GM12878 (cell line): ENCODE measurements around the gene GLB1L2. TPM values are rescaled to one million over a fixed set of nuclear protein-coding genes. Genes with fewer than 3 reads are reported as not detected.

ENCODE experiments used
- ATAC-seq: fragments of 200-7000 bp; cut with Tn5 transposase; 3 replicates; pipeline ENCODE4 v1.9.1; 2020; ENCODE audit warnings: mild to moderate bottlenecking, moderate library complexity
- BruUV-seq: library from RNA; stranded (reverse); fragments of 400-500 nt; replicated peaks from 2 replicates; lab custom pipeline; 2021; lab: Mats Ljungman, UMichigan
- CTCF ChIA-PET: fragments of 300-600 bp; sonication (Branson Sonifier 250); formaldehyde crosslinking; extraction: SDS; loops from one replicate; lab custom pipeline; 2021; ENCODE audit warnings: inconsistent platforms; lab: Yijun Ruan, JAX
- POLR2A ChIA-PET: fragments of 350-600 bp; formaldehyde crosslinking; extraction: SDS; loops from one replicate; lab custom pipeline; 2021; ENCODE audit warnings: inconsistent platforms; lab: Charles Lee
- RAD21 ChIA-PET: fragments of 300-600 bp; sonication (Branson Sonifier 250); formaldehyde crosslinking; loops from one replicate; lab custom pipeline; 2023; ENCODE audit warnings: antibody characterized with exemption; ENCODE audit not compliant: unreplicated experiment; lab: Charles Lee
- SMC1A ChIA-PET: fragments of 300-600 bp; sonication (Branson Sonifier 250); formaldehyde crosslinking; loops from one replicate; lab custom pipeline; 2023; ENCODE audit not compliant: unreplicated experiment, uncharacterized antibody; lab: Charles Lee
- DNase-seq: peaks from one replicate; pipeline ENCODE4 v3.0.0-alpha.2; 2011; ENCODE audit warnings: low read depth, low spot score
- FAIRE-seq: peaks from 3 replicates; lab custom pipeline; 2011; peaks lifted over from hg19 to GRCh38; lab: Jason Lieb, UNC
- H2AFZ ChIP-seq: 2 replicates; pipeline ENCODE4 v1.6.0; 2011; ENCODE audit warnings: low read depth, low read length, control low read depth; ENCODE audit not compliant: control insufficient read depth
- H3K27ac ChIP-seq: 2 replicates; pipeline ENCODE4 v1.5.1; 2011; ENCODE audit warnings: control low read depth; ENCODE audit not compliant: control insufficient read depth, insufficient read depth
- H3K27me3 ChIP-seq, 2 experiments: replicated peaks in 1 of 2; 2 replicates each; pipeline versions ENCODE4 v1.6.0 to v1.6.1; 2011; ENCODE audit warnings: low read length in 1 of 2; ENCODE audit not compliant: control insufficient read depth in 2 of 2, insufficient read depth in 2 of 2
- H3K36me3 ChIP-seq, 2 experiments: 2 replicates each; pipeline ENCODE4 v1.5.1; 2011; ENCODE audit warnings: low read length in 1 of 2; ENCODE audit not compliant: control insufficient read depth in 2 of 2, insufficient read depth in 2 of 2
- H3K4me1 ChIP-seq: 2 replicates; pipeline ENCODE4 v1.6.1; 2011; ENCODE audit warnings: mild to moderate bottlenecking, low read length, moderate library complexity, mixed read lengths; ENCODE audit not compliant: control insufficient read depth, insufficient read depth
- H3K4me2 ChIP-seq: 2 replicates; pipeline ENCODE4 v1.6.0; 2011; ENCODE audit warnings: control low read depth; ENCODE audit not compliant: control insufficient read depth, insufficient read depth
- H3K4me3 ChIP-seq: fragments of 200-600 bp; sonication (generic); 2 replicates; pipeline ENCODE4 v1.5.1; 2016
- H3K79me2 ChIP-seq: 2 replicates; pipeline ENCODE4 v1.6.0; 2011; ENCODE audit warnings: low read length; ENCODE audit not compliant: control insufficient read depth, insufficient read depth
- H3K9ac ChIP-seq: 2 replicates; pipeline ENCODE4 v1.8.0; 2011; ENCODE audit warnings: low read length, control low read depth, mixed read lengths; ENCODE audit not compliant: control insufficient read depth, insufficient read depth
- H3K9me3 ChIP-seq: replicated peaks from 3 replicates; pipeline ENCODE4 v1.5.1; 2011; ENCODE audit warnings: mild to moderate bottlenecking, low read length; ENCODE audit not compliant: control insufficient read depth, insufficient read depth
- H4K20me1 ChIP-seq: 2 replicates; pipeline ENCODE4 v1.6.0; 2011; ENCODE audit not compliant: control insufficient read depth, insufficient read depth
- CBFB ChIP-seq: IDR thresholded peaks from 2 replicates; pipeline ENCODE4 v1.6.1; 2016; ENCODE audit warnings: antibody characterized with exemption, low read depth
- NR2F1 ChIP-seq: fragments of 450-650 bp; conservative IDR thresholded peaks from 2 replicates; pipeline ENCODE4 v1.6.1; 2017; ENCODE audit warnings: mild to moderate bottlenecking
- PBX3 ChIP-seq: IDR thresholded peaks from 2 replicates; pipeline ENCODE4 v1.6.1; 2011; ENCODE audit warnings: mild to moderate bottlenecking, low read depth, low read length, moderate library complexity; ENCODE audit not compliant: insufficient replicate concordance
- SMC3 ChIP-seq: IDR thresholded peaks from 2 replicates; pipeline ENCODE4 v1.6.1; 2011; ENCODE audit warnings: low read length, improper control_type of control experiment, borderline replicate concordance
- WGBS: methylation state at CpG from one replicate; pipeline ENCODE4 v1.1.6; 2016; ENCODE audit warnings: low lambda C conversion rate; ENCODE audit not compliant: insufficient replicate concordance, insufficient coverage; ENCODE audit errors: missing lambda C conversion rate; 5-methylcytosine and 5-hydroxymethylcytosine counted together
- in situ Hi-C: fragments of 300-500 bp; cut with MboI; formaldehyde crosslinking; loops from 9 replicates; pipeline ENCODE4 v1.14.3; 2018; ENCODE audit warnings: mixed read lengths
- intact Hi-C: fragments of 100-400 bp; cut with micrococcal nuclease; formaldehyde crosslinking; loops from one replicate; pipeline ENCODE4 v1.14.2; 2022; ENCODE audit not compliant: unreplicated experiment
- polyA plus RNA-seq, 11 experiments: library from polyadenylated mRNA; depleted of rRNA in 4 of 11; unstranded in 6 of 11; stranded (reverse) in 5 of 11; fragments of >200 nt; fragmentation: Nextera tagmentation in 4 of 11; fragmentation: Illumina TruSeq in 1 of 11; extraction: Ambion mirVana in 4 of 11; extraction: Trizol in 1 of 11; gene quantifications; 1 replicate in 1 of 11; 2 replicates in 10 of 11; pipeline versions ENCODE4 v1.2.1 to v1.2.3, GENCODE V29; 2011 to 2016; ENCODE audit warnings: inconsistent platforms in 2 of 11, missing spikeins in 2 of 11, low read depth in 1 of 11
- total RNA-seq, 4 experiments: library from RNA; depleted of rRNA in 3 of 4; stranded (reverse); fragments of >200 nt in 3 of 4; fragmentation: Illumina TruSeq in 1 of 4; extraction: Trizol in 1 of 4; gene quantifications; 2 replicates each; pipeline versions ENCODE4 v1.2.1 to v1.2.3, GENCODE V29; 2013 to 2021

The GLB1L2 gene
- total and polyA plus RNA-seq, 10 of the 15 experiments (the other 5 are each of a cell fraction or from before 2014, with no cell fraction given): 0.04 to 0.85 (median 0.49) TPM

DNA sequence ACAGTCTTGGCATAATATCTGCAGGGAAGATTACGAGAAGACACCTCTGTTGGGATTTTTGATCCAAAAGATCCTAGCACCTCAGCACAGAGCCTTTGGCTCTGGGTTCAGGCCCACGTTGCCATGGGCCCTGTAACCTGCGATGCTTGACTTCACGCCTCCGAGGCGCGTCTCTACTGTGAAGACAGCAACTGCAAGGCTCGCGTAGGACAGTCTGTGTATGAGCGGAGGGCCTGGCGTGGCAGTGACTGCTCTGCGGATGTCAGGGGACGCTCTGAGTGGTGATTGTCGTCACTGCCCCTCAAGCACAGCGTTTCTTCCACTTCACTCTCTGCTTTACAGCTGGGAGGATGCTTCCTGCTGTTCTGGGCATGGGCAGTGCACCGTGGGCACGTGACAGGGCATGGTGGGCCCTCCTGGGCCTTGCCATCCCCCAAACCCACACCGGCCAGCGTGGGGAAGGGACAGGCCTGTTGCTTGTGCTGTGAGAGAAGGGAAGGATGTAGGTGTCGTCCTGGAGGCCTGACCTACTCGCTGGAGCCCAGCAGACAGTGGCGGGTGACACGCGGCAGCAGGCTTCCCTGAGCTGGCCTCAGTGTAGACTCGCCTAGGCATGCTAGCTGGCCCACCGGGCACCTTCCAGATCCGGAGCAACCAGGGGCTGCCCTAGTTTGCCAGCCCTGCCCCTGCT lies 26.5 kb downstream of the GLB1L2 start (continued):
- TF ChIP-seq CBFB: no peak
- TF ChIP-seq NR2F1: no peak
- no peak for TF ChIP-seq PBX3

GRCh38 chr11:134358856-134359490 lies 27.2 kb downstream of the GLB1L2 start:
- CTCF ChIA-PET: no interaction called here
- DNase-seq: no peak

More at GRCh38 chr11:134358856-134359490, 27.2 kb downstream of the GLB1L2 start:
- WGBS: 61% methylated on average over 18 of the region's 18 CpGs
- Histone ChIP-seq H3K4me3 (no peak overlapping the region), H3K27me3 (no peaks in the 10 kb centered on the region; a peak in 1 of 4 replicates), H4K20me1 (no peaks in the 10 kb centered on the region), H3K9me3 (no peaks in the 10 kb centered on the region)
- intact Hi-C loops: loop anchor here (10.0 kb wide), 1 partner anchor 154 kb away; no protein-coding TSS in a partner anchor
- SMC1A ChIA-PET: no interaction called here
- ATAC-seq (no peak), FAIRE-seq (no peak)
- no TSS peak for BruUV-seq
- POLR2A ChIA-PET: no interaction called here
- TF ChIP-seq SMC3: no peak
- TF ChIP-seq, all 136 proteins: peak for 0
- no peak overlapping the region for H3K4me2 ChIP-seq
- RAD21 ChIA-PET: no interaction called here
- no peaks in the 10 kb centered on the region for H3K36me3 ChIP-seq
- no peak overlapping the region for H2AFZ ChIP-seq
- no peak overlapping the region for H3K27ac ChIP-seq
- H3K4me1 ChIP-seq: no peaks in the 10 kb centered on the region
- in situ Hi-C loops: no loop called here
- no peak overlapping the region for H3K9ac ChIP-seq
- H3K79me2 ChIP-seq: no peaks in the 10 kb centered on the region
